Testis (tissue), 3 donors: ENCODE results near the gene HCFC1R1. TPM values are rescaled to one million over a fixed set of nuclear protein-coding genes. Genes with fewer than 3 reads are reported as not detected.

Source experiments
- DNase-seq: peaks from one replicate; pipeline ENCODE4 v3.0.0-alpha.2; 2019
- H3K27ac ChIP-seq, 2 donors: fragments of 200-600 bp; sonication (generic); one replicate each; pipeline ENCODE4 v1.5.1; 2019
- H3K27me3 ChIP-seq: fragments of 200-600 bp; sonication (generic); one replicate; pipeline ENCODE4 v1.5.1; 2019
- H3K36me3 ChIP-seq: fragments of 200-600 bp; sonication (generic); one replicate; pipeline ENCODE4 v1.5.1; 2017; ENCODE audit warnings: low read depth; ENCODE audit errors: missing control alignments
- H3K4me1 ChIP-seq: fragments of 200-600 bp; sonication (generic); one replicate; pipeline ENCODE4 v1.5.1; 2019
- H3K4me3 ChIP-seq, 2 donors: fragments of 200-600 bp; sonication (generic); one replicate each; pipeline ENCODE4 v1.5.1; 2017 to 2019
- H3K9me3 ChIP-seq: fragments of 200-600 bp; sonication (generic); one replicate; pipeline ENCODE4 v1.5.1; 2017
- POLR2A ChIP-seq: fragments of 450-650 bp; IDR thresholded peaks from one replicate; pipeline ENCODE4 v1.6.1; 2017; ENCODE audit warnings: antibody characterized with exemption, mild to moderate bottlenecking, moderate library complexity
- WGBS, 2 donors: methylation state at CpG; one replicate each; pipeline ENCODE4 v1.1.5; 2018; 5-methylcytosine and 5-hydroxymethylcytosine counted together
- intact Hi-C: fragments of 100-400 bp; cut with DNase I; formaldehyde crosslinking; loops from one replicate; pipeline ENCODE4 v1.15.1; 2023; ENCODE audit warnings: low total_unique reads
- polyA plus RNA-seq: library from polyadenylated mRNA; stranded (reverse); fragments of 350-450 nt; fragmentation: Illumina TruSeq; extraction: RNeasy Lipid Tissue Mini Kit (QIAGEN cat#74804); gene quantifications from one replicate; pipeline ENCODE4 v1.2.3, GENCODE V29; 2014; ENCODE audit warnings: low read depth, low replicate concordance; ENCODE audit not compliant: insufficient read depth
- total RNA-seq, 2 donors: library from RNA; depleted of rRNA; stranded (reverse); fragments of >200 nt; gene quantifications; one replicate each; pipeline ENCODE4 v1.2.3, GENCODE V29; 2016
- TF ChIP-seq, protein P1 (sequence below), 3 experiments: fragments of 450-650 bp in 2 of 3; fragments of 200-600 bp in 1 of 3; sonication (generic) in 1 of 3; IDR thresholded peaks; one replicate each; pipeline ENCODE4 v1.5.1; 2016 to 2019; ENCODE audit warnings: antibody characterized with exemption in 3 of 3, mild to moderate bottlenecking in 2 of 3, moderate library complexity in 1 of 3

HCFC1R1 gene
- total and polyA plus RNA-seq, 3 donors from 2014 or later: 30.2 to 94.5 (median 39.4) TPM

DNA sequence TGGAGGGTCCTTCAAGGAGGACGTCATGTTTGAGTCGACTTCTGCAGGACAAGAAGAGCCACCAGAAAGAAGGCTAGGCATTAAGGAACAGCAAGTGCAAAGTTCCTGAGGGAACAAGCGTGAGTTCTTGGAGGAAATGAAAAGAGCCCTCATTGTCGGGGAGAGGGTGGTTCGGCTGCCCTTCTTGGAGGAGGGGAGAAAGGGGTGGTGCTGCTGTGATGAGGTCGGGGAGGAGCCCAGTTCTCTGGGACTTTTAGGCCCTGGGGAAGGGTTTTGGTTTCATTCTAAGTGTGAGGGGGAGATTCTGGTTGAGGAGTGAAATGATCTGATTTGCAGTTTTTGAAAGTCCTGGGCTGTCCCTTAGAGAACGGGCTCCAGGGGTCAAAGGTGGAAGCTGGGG is 8.9 kb upstream of the HCFC1R1 start:
- Histone ChIP-seq H3K27me3 (no peaks in the 10 kb centered on the region), H3K4me1 (no peaks in the 10 kb centered on the region), H3K27ac (peak overlapping the region in 1 of 2 donors; percentile 16), H3K36me3 (no peaks in the 10 kb centered on the region), H3K4me3 (no peak overlapping the region), H3K9me3 (no peaks in the 10 kb centered on the region)
- WGBS, 2 donors: 33 to 42% methylated on average over 7 of the region's 7 CpGs
- TF ChIP-seq, protein P1, sequence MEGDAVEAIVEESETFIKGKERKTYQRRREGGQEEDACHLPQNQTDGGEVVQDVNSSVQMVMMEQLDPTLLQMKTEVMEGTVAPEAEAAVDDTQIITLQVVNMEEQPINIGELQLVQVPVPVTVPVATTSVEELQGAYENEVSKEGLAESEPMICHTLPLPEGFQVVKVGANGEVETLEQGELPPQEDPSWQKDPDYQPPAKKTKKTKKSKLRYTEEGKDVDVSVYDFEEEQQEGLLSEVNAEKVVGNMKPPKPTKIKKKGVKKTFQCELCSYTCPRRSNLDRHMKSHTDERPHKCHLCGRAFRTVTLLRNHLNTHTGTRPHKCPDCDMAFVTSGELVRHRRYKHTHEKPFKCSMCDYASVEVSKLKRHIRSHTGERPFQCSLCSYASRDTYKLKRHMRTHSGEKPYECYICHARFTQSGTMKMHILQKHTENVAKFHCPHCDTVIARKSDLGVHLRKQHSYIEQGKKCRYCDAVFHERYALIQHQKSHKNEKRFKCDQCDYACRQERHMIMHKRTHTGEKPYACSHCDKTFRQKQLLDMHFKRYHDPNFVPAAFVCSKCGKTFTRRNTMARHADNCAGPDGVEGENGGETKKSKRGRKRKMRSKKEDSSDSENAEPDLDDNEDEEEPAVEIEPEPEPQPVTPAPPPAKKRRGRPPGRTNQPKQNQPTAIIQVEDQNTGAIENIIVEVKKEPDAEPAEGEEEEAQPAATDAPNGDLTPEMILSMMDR (IDR thresholded peaks at IDR 0.05): no peak
- no peak for TF ChIP-seq POLR2A
- intact Hi-C loops: no loop called here
- DNase-seq: no peak

DNA sequence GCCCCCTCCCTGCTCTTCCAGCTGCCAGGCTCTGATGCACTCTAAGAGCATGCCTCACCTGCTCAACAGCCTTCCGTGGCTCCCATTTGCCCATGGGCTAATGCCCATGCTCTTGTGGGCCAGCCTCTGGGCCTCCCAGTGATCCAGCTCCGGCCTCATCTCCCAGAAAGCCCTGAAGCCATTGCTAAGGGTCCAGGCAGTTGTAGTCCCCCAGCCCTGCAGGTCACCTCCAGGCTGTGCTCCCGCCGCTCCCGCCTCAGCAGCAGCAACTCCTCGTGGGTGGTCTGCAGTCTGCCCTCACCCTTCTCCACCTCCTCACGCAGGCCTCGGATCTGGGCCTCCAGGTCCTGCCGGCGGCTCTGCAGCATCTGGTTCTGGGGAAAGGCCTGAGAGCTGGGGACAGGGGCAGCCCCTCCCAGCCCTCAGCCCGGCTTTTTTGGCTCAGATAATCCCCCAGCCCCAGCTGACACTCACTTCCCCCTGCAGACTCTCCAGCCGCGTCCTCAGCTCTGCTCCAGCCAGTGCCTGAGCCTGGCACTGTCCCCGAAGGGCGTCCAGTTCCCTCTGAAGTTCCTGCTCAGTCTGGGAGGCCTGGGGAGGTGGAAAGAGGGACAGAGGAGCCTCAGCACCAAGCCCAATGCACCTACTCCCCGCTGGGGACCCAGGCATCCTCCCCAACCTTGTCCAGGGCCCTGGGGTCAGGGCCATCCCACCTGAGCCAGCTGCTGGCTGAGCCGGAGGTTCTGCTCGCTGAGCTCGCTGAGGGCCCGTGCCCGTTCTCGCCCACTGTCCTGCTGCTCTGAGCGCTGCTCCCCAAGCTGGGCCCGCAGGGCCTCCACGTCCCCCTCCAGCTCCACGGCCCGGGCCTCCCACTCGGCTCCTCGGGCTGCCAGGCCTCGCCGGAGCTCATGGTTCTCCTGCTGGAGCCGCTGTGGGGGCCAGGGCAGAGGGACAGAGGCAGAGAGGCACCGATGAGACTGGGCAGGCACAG is 6.8 kb upstream of the HCFC1R1 start:
- 78 to 80% methylated on average over 12 to 26 of the region's 33 CpGs for WGBS, 2 donors
- no peaks in the 10 kb centered on the region for H3K9me3 ChIP-seq
- DNase-seq: no peak
- H3K4me3 ChIP-seq: no peak overlapping the region
- TF ChIP-seq, protein P1 (IDR thresholded peaks at IDR 0.05): no peak
- no peak for TF ChIP-seq POLR2A
- intact Hi-C loops: no loop called here
- no peaks in the 10 kb centered on the region for H3K36me3 ChIP-seq
- no peaks in the 10 kb centered on the region for H3K4me1 ChIP-seq
- no peak overlapping the region for H3K27ac ChIP-seq
- H3K27me3 ChIP-seq: no peaks in the 10 kb centered on the region

GRCh38 chr16:3029491-3030221 is 5.9 kb upstream of the HCFC1R1 start:
- H3K4me1 ChIP-seq: no peaks in the 10 kb centered on the region
- H3K9me3 ChIP-seq: no peaks in the 10 kb centered on the region
- H3K27me3 ChIP-seq: no peaks in the 10 kb centered on the region
- no peak for TF ChIP-seq POLR2A
- TF ChIP-seq, protein P1 (IDR thresholded peaks at IDR 0.05): no peak
- intact Hi-C loops: no loop called here
- 12 to 18% methylated on average over 31 to 33 of the region's 59 CpGs for WGBS, 2 donors
- no peak for DNase-seq
- no peak overlapping the region for H3K27ac ChIP-seq
- H3K36me3 ChIP-seq: no peaks in the 10 kb centered on the region
- no peak overlapping the region for H3K4me3 ChIP-seq

DNA sequence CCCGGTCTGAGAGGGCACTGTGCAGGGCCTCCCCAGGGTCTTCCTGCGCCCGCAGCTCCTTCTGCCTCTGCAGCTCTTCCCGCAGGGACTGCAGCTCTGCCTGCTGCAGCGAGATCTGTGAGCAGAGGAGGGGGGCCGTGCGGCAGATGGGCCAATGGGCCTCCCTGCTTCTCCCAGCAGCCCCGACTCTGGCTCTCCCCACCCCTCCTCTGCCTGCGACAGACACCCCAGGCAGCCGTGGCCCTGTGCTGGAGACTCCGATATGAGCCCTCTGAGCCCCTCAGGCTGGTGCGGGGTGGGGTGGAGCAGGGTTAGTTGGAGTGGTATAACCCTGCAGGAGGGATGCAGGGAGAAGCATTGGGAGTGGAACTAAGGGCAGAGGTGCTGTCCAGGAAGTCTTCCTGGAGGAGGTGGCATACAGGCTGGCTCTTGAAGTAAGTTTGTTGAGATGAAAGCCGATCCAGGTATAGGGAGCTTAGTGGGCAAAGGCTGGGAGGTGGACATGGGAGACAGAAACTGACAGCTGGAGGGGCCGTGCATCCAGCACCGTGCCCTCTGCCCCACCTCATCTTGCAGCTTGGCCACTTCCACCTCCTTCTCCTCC is 5.1 kb upstream of the HCFC1R1 start:
- intact Hi-C loops: no loop called here
- Histone ChIP-seq H3K4me3 (peak overlapping the region in 1 of 2 donors; percentile 9), H3K27me3 (no peaks in the 10 kb centered on the region), H3K36me3 (no peaks in the 10 kb centered on the region), H3K4me1 (no peaks in the 10 kb centered on the region), H3K27ac (no peak overlapping the region), H3K9me3 (no peaks in the 10 kb centered on the region)
- 23 to 41% methylated on average over 8 to 15 of the region's 15 CpGs for WGBS, 2 donors
- DNase-seq: no peak
- no peak for TF ChIP-seq POLR2A
- TF ChIP-seq, protein P1 (IDR thresholded peaks at IDR 0.05): no peak
